Fibroblast of upper back skin (primary cell): ENCODE data around the gene PAQR9.

Experiments used
- DNase-seq: peaks from one replicate; pipeline ENCODE4 v3.0.0-alpha.2; 2013

PAQR9 gene

DNA sequence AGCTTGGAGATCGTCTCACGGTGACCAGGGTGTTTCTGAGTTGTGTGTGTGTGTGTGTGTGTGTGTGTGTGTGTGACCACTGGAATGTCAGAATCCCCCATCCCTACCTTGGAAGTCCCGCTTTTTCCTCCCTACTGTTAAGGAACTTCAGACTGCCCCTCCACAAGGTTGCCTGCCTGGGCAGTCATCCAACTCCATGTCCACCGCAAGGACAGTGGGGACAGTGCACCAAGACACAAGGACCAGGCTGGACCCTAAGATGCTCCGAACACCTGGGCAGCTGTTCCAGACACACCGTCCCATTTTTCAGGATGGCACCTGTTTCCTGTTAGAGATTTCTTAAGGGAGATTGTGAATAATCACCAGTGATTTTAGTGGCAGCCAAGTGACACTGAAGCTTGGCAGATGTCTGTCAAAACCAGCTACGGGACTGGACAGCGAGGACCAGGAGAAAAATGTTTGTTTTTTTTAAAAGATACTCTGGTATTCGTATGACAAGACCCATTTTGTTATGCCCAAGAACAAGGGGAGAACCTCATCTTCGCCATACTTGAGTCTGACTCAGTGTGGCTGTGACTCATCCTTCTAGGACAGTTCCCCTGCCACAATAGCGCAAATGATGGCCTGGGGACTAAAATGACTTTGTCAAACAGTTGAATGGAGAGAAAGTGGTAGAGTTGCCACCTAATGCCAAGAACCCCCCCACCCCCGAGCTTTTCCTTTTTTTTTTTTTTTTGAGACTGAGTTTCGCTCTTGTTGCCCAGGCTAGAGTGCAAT is 15.5 kb downstream of the PAQR9 start:
- DNase-seq: no peak

DNA sequence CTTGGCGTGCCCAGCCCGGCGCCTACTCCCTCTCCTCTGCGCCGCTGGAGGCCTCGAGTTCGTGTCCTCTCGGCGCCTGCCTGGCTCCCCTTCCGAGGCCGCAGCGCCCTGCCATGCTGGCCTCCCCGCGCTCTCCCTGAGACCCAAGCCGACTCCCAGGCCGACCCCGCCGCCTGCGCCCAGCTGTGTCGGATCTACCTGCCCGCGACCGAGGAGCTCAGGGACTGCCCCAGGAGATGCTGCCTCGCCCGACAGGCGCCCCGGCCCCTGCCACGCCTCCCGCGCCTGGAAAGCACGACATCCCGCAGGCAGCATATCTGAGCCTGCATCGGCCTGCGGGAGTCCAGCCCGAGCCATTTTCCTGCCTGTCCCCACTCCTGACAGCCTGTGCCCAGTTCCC is 16.1 kb downstream of the PAQR9 start:
- DNase-seq: no peak

DNA sequence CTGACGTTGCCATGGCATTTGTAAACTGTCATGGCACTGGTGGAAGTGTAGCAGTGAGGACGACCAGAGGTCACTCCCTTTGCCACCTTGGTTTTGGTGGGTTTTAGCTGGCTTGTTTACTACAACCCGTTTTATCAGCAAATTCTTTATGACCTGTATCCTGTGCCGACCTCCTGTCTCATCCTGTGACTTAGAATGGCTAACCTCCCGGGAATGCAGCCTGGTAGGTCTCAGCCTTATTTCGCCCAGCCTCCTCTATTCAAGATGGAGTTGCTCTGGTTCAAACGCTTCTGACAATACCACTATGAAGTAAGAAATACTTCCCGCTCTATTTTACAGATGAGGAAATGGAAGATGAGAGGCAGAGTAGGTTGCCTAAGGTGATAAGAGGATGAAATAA is 16.6 kb downstream of the PAQR9 start:
- DNase-seq: no peak

DNA sequence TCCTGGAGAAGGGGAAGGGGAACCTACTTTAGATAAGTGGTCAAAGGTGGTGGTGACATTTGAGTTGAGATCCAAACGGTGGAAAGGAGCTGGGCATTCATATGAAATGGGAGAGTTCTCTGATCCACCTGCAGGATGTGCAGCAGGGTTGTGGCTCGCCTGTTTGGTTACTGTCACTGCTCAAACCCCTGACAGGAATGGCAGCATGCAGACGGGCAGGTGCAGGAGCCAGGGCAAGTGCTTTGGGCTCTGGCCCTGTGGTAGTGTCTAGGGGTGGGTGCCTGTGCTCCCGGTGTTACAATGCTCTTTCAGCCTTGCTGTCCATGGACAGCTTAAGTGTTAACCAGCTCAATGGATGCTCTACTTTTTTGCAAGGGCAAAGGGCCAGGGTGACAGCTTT is 18.5 kb downstream of the PAQR9 start:
- no peak for DNase-seq

DNA sequence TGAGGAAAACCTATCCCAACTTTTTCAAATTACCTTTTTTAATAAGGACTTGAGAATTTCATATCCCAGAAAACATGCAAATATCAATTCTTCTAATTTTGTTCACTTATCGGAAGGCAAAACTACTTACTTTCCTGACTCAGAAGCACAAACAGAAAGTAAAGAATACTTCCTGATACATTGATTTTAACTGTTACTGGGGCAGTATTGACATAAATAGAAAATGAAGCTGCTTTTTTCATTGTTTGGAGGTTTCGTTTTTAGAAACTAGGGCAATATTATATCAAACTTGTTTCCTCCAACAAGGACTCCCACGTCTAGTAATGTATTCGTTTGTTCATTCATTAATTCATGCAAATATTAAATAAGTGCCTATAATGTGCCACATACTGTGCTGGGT is 19.1 kb downstream of the PAQR9 start:
- DNase-seq: no peak

DNA sequence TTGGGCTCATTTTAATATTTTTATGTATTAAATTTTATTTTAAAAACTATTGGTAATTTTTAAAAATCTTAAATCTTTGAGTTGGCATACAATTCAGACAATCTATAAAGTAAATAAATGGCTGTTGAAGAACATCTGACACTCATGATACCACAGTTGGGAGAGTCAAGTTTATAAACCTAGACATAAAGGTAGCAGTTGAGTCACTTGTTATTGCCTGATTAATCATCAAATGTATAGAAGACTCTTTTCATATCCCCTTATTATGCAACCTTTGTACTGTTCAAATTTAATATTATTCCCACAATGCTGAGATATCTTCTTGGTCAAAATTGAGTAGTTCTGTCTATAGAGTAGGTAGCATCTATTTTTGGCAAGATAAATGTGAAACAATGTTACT is 19.6 kb downstream of the PAQR9 start:
- no peak for DNase-seq

DNA sequence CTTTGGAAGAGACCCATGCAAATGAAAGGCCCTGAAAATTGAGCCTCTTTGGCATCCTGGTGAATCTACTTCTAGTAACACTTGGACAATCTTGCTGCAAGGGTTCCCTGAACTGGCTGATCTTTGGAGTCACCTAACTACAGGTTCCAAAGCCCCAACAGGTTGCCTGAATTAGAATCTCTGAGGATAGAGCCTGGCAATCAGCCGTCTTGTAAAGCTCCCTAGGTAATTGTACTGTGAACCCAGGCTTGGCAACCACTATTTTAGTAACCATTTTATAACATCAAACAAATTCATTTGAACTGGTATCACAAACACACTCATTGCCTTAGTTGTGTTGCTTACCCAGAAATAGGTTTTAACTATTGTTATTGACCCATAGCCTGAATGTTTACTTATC is 20.1 kb downstream of the PAQR9 start:
- no peak for DNase-seq

DNA sequence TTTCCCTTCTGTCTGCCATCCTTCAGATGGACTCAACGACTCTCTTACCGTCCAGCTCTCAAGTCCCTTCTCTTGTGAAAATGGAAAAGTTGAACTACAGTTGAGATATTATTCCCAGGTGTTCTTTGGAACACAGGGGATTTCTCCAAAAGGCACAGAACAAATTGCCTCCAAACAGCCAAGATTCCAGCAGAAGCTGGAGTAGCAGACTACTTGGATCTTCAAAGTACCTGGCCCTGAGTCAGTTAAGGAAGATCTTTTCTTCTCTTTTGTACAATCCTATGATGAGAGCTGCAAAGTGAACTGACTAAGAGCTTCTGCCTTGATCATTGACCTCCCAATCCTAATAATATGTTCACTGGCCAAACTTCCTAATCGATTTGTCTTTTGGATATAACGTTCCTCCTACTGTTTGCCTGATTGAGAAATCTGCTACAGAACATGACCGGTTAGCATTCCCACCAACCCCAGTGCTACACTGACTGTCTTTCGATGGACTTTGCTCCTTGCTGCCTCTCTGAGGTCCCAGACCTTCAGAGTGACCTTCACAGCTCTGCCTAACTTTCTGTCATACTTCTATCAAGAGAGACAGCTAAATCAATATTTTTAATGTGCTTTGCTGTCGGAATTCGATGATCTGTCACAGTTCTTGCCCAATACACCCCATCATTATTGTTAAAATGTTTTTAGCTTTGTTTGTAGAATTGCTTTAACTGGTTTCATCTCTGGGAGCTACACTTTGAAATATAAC is 21.9 kb downstream of the PAQR9 start:
- no peak for DNase-seq

DNA sequence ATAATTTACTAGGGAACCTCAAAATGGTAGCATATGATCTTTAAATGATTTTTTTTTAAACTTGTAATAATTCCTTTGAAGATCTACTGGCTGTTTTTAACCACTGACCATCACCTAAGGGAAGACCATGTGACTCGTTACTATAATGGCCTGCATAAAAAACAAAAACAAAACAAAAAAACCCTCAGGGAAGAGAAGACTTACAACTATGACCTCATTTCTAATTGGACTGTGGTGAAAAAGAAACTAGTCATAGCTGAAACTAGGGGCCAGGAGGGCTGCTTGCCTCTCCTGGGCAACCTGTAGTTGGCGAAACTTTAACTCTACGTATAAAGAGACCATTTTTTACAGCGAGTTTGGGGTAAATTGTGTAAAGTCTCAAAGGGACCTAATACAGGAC is 23.0 kb downstream of the PAQR9 start:
- DNase-seq: no peak

DNA sequence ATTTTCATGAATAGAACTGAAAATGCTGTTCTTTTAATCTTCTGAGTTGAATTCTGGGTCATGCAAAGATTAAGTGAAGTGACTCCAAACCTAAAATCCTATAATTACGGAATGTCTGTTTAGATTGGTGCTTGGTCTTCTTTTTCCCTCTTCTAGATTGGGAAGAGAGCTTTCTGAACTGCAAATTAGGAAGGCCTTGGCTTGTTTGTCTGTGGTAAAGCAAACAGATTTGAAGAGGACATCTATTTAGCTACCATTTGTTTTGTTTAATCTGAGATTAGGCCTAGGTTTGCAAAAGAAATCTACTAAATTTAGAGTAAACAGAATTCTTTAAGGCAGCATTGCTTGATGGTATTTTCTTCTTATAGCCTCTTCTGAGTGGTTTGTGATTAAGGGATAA is 23.5 kb downstream of the PAQR9 start:
- no peak for DNase-seq

DNA sequence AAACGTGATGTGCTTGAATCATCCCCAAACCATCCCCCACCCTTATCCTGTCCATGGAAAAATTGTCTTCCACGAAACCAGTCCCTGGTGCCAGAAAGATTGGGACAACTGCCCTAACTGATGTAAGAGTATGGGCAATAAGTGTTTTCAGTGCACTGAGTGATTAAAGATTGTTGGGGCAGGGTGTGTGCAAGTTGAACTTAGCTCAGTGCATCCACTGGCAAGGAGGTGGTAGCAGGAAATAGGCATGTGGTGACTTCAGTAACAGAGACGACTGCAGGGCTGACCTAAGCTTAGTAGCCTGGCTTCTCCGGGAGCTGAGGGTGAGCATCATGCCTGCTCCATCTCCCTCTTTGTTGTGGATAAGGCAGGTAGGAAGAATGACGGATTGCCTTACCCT is 27.5 kb downstream of the PAQR9 start:
- no peak for DNase-seq

DNA sequence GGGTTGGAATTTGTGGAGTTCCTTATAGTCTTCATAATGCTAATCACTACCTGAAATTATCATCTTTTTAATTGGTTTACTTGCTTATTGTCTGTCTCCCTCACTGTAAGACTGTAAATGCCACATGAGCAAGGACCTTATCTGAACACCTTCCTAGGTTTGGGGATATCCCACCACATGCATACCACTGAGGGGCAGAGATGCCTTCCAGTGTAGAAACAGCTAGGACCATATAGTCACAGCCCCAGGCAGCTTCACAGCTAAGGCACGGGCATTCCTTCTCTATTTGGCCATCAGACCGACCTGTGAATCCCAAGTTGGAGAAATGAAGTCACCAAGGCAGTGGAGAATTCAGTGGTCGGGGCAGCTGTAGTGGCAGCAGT is 28.6 kb downstream of the PAQR9 start:
- DNase-seq: no peak

DNA sequence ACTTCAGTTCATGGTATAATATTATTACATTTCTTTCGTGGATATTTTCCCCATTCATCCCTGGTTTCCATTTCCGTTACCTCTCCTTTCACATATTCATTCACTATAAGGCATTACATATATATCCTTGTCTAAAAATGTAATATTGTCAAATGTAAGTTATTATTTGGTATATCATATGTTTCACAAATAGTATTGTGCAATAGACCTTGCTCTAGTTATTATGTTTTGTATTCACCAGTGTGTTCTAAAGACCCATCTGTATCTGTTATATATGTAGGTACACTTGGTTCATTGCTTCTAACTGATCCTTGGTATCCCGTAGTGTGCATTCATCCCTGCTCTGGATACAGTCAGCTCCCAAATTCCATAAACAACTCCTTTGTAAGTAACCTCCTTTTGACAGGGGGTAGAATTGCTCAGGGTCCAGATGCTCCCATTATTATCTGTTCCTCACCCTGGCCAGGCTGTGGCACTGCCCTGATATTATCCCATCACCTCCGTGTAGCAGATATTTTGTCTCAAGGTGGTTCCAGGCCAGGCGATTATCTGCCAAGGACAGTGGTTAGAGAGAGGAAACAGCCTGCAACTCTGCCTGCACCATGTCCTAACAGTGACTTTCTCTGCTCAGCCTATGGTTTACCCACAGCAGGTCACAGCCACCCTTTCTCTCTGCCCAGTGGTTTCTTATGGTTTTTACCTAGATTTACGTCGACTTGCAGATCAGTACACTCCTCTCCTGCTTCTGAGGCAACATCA is 29.2 kb downstream of the PAQR9 start:
- DNase-seq: no peak

DNA sequence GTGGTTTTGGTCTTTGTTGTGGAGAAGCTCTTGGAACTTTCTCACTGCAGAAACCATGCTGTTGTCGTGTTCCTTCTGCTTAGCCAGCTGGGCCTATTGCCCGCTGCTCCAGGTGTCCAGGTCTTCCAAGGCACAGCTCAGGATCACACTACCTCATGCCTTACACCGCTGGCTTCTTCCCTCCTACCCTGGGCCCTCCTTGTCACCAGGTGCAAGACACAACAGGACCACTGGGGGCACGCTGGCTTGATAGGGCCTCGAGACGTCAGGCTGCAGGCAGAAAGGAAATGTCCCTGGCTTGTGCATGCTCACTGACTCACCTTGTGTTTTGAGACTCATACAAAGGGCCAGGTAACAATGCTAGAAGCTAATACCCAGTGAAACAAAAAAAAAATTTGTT is 32.3 kb downstream of the PAQR9 start:
- DNase-seq: no peak

DNA sequence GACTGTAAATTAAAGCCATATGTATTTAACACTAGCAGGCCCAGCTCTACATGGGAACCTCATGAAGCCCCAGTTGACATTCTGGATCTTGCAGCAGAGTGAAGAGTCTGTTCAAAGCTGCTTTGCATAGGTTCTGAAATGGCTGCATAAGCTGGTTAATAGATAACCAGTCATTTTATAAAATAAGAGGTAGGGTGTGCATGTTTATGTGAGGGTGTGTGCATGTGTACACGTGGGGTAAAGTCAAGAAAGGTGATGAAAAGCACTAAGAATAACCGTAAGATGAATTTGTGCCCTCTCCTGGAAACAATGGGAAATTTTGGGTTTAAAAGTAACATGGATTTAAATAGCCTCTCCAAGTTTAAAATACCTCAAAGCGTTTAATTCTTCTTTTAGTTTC is 33.0 kb downstream of the PAQR9 start:
- no peak for DNase-seq

DNA sequence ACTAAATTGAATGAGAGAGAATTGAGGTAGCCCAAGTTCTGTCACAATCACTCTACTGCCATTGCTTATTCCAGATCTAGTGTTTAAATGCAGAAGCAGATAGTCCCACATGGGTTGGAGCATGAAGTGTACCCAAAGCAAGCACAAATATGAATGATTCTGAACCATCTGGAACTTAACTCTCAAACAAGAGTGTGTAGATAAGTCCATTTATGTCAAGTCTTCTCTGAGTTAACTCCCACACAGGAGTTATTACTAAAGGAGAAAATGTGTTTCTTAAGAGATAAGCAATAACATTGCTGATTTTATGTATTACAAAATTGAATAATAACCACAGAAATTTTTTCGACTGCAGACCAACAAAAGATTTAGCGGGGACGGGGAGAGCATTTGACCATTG is 33.6 kb downstream of the PAQR9 start:
- DNase-seq: no peak

DNA sequence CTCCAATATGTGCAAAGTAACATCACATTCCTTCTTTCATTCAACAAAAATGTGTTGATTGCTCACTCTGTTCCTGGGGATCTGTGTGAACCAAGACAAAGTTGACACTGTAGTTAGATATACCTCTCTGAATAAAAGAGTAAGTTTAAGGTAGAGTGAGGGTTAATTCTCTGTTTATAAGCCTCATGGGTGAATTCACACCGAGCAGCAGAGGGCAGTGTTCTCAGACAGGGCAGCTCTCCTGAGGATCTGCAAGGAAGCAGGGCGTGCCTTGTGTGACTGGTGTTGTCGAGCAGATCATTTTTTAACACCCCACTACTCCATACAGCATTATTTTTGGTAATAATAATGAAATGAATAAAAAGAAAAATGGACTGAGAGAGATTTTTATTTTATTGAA is 34.4 kb downstream of the PAQR9 start:
- peak; percentile 20 for DNase-seq

DNA sequence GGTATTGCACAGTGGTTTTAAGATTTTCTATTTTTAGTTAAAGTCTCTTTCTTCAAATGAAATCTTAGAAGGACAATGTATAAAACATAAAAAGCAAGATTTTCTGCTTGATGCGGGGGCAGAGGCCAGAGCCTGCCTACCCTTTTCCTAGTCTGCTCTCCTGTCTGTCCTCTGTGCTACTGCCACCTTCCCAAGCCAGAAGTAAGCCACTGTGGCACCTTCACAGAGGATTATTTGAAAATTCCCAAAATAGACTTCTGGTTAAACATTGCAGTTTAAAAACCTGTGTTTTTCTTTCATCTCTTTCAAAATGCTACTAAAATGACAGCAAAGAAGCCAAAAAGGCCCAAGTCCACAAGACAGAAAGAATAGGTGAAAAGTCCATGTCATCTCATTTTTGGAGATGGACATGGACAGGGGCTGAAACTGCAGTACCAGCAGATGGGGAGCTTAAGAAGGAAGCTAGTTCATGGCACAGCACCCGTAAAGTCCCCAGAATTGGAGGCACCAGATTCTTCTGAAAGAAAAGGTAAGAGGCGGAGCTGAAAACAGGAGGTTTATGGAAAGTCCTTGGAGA is 37.0 kb downstream of the PAQR9 start:
- DNase-seq: no peak

DNA sequence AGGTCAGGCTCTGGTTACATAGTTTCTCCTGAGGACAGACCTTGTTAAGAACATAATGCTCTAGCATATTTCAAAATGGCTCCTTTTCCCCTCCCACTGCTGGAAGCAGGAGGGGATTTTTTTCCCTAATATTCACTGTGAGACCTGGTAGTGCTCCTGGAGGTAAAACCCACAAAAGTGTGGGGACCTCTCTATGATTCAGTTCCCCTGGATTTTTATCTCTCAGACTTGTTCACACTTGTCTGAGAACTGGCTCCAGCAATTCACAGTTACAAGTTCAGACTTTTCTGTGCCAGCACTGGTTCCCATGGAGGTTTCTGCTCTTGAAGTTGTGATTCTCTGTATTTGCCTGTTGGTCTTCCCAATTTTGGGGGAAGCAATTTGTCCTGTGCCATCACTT is 38.3 kb downstream of the PAQR9 start:
- no peak for DNase-seq

DNA sequence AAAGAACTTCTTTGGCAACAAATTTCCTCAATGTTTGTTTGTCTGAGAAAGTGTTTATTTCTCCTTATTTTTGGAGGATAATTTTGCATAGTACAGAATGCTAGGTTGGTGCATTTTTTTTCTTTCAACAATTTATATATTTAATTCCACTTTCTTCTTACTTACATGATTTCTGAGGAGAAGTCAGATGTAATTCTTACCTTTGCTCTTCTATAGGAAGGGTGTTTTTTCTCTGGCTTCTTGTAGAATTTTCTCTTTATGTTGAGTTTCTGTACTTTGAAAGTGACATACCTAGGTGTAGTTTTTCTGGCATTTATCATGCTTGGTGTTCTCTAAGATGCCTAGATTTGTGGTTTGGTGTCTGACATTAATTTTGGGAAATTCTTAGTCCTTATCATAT is 39.8 kb downstream of the PAQR9 start:
- DNase-seq: no peak

DNA sequence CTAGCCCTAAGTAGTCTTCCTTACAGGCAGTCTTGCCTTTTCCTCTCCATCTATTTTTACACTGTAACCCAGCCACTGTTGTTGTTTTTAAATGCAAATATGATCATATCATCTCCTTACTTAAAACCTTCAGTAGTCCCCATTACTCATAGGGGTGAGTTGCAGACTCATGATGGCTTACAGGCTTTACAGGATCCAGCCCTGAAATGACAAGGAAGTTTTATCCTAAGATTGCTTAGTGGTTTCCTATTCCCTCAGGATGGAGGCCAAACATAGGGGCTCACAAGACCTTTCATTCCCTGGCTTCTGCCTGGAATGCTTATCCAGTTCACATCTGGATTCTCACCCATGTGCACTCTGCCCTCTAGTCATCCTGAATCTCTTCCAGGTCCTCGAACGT is 46.9 kb downstream of the PAQR9 start:
- DNase-seq: no peak

DNA sequence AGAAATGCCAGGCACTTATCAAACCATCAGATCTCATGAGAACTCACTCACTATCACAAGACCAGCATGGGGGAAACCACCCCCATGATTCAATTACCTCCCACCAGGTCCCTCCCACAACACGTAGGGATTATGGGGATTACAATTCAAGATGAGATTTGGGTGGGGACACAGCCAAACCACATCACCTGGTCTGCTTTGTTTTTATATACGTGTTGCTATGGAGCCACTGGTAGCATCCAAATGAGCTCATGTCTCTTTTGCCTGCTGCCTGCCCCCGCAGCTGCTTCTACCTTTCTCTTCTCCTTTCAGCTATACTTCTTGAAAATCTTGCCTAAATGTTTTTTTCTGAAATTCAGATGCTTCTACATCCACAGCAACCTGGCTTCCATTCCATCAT is 47.8 kb downstream of the PAQR9 start:
- DNase-seq: no peak

DNA sequence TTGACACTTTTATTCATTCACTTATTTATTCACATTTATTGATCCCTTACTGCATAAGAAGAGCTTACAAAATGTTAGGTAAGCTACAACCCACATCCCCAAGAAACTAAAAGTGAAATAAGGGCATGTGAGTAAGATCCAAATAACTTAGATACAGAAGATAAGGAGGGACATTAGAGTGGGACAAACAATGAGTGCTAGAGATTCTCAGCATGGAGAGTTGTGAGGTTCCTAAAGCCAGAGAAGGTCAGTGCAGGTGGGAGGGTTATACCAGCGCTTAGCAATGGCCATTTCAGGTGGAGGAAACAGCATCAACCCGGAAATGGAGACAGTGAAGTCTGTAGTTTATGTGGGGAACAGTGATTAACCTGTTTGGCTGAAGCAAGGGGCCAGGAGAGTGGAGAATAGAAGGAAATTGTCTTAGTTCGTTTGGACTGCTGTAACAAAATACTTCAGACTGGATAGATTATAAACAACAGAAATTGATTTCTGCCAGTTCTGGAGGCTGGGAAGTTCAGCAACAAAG is 49.1 kb downstream of the PAQR9 start:
- no peak for DNase-seq
